A673 (cell line): ENCODE measurements around the gene ANTKMT. TPM values are rescaled to one million over a fixed set of nuclear protein-coding genes. Genes with fewer than 3 reads are reported as not detected.

Source experiments
- BruUV-seq: library from RNA; stranded (reverse); fragments of 400-500 nt; replicated peaks from 2 replicates; lab custom pipeline; 2021; lab: Mats Ljungman, UMichigan
- CTCF ChIA-PET: fragments of 300-600 bp; sonication (Branson Sonifier 250); formaldehyde crosslinking; loops from one replicate; lab custom pipeline; 2022; ENCODE audit warnings: antibody characterized with exemption; lab: Charles Lee
- POLR2A ChIA-PET: fragments of 300-600 bp; sonication (Branson Sonifier 250); formaldehyde crosslinking; loops from one replicate; lab custom pipeline; 2022; ENCODE audit warnings: antibody characterized with exemption; ENCODE audit not compliant: low non-redundant PET; lab: Charles Lee
- DNase-seq: peaks from one replicate; pipeline ENCODE4 v3.0.0-alpha.2; 2015; ENCODE audit warnings: low spot score
- H3K27ac ChIP-seq: fragments of 200-600 bp; sonication (generic); 2 replicates; pipeline ENCODE4 v1.5.1; 2016; ENCODE audit warnings: mixed run types, low read depth, mild to moderate bottlenecking, mixed read lengths, antibody characterized with exemption, low read length; ENCODE audit not compliant: poor library complexity, severe bottlenecking
- H3K27me3 ChIP-seq: fragments of 200-600 bp; sonication (generic); replicated peaks from 2 replicates; pipeline ENCODE4 v1.6.1; 2017; ENCODE audit warnings: mixed run types, low read depth, mild to moderate bottlenecking, mixed read lengths, antibody characterized with exemption, low read length; ENCODE audit not compliant: insufficient read depth, poor library complexity
- H3K36me3 ChIP-seq: fragments of 200-600 bp; sonication (generic); 2 replicates; pipeline ENCODE4 v1.6.1; 2016; ENCODE audit warnings: mixed run types, mild to moderate bottlenecking, mixed read lengths, antibody characterized with exemption, low read length; ENCODE audit not compliant: insufficient read depth, poor library complexity, severe bottlenecking
- H3K4me1 ChIP-seq: fragments of 200-600 bp; sonication (generic); 2 replicates; pipeline ENCODE4 v1.6.1; 2017; ENCODE audit warnings: mixed run types, mild to moderate bottlenecking, mixed read lengths, antibody characterized with exemption, low read length; ENCODE audit not compliant: insufficient read depth, poor library complexity, severe bottlenecking
- H3K4me3 ChIP-seq: fragments of 200-600 bp; sonication (generic); 2 replicates; pipeline ENCODE4 v1.5.1; 2016; ENCODE audit warnings: low read depth, mixed run types, mild to moderate bottlenecking, mixed read lengths, low read length; ENCODE audit not compliant: poor library complexity, severe bottlenecking
- H3K9me3 ChIP-seq: fragments of 200-600 bp; sonication (generic); 2 replicates; pipeline ENCODE4 v1.6.1; 2016; ENCODE audit warnings: mixed run types, low read depth, mild to moderate bottlenecking, mixed read lengths, antibody characterized with exemption, low read length; ENCODE audit not compliant: poor library complexity, severe bottlenecking
- CTCF ChIP-seq: fragments of 300-800, 200-600 bp; sonication (generic); conservative IDR thresholded peaks from 2 replicates; pipeline ENCODE4 v1.5.1; 2017; ENCODE audit warnings: low read depth, mild to moderate bottlenecking, antibody characterized with exemption, low read length, moderate library complexity, mixed read lengths
- EZH2 ChIP-seq: fragments of 200-600 bp; sonication (generic); IDR thresholded peaks from 2 replicates; pipeline ENCODE4 v1.6.1; 2017; ENCODE audit warnings: borderline replicate concordance, low read depth, mild to moderate bottlenecking, mixed read lengths, antibody characterized with exemption, low read length; ENCODE audit not compliant: poor library complexity, severe bottlenecking
- intact Hi-C: fragments of 100-400 bp; cut with micrococcal nuclease; formaldehyde crosslinking; loops from one replicate; pipeline ENCODE4 v1.10.0; 2022; ENCODE audit not compliant: unreplicated experiment
- total RNA-seq: library from RNA; stranded (reverse); gene quantifications from 2 replicates; pipeline ENCODE4 v1.2.3, GENCODE V29; 2021

Gene ANTKMT
- total RNA-seq, 1 experiment from 2014 or later: 21.2 TPM

GRCh38 chr16:759110-759910 is 38.4 kb downstream of the ANTKMT start:
- intact Hi-C loops: no loop called here
- POLR2A ChIA-PET: no interaction called here

GRCh38 chr16:760065-760464 is 39.1 kb downstream of the ANTKMT start:
- ChIA-PET CTCF (no interaction called here), POLR2A (no interaction called here)
- H3K27me3 ChIP-seq: no peaks in the 10 kb centered on the region
- intact Hi-C loops: no loop called here
- H3K9me3 ChIP-seq: no peaks in the 10 kb centered on the region
- no peak overlapping the region for H3K27ac ChIP-seq
- no peak for DNase-seq
- TF ChIP-seq CTCF (no peak), EZH2 (no peak)
- no TSS peak for BruUV-seq
- H3K4me1 ChIP-seq: no peaks in the 10 kb centered on the region
- no peaks in the 10 kb centered on the region for H3K36me3 ChIP-seq
- no peak overlapping the region for H3K4me3 ChIP-seq

More at GRCh38 chr16:759110-759910, 38.4 kb downstream of the ANTKMT start:
- Histone ChIP-seq H3K27ac (no peak overlapping the region), H3K36me3 (no peaks in the 10 kb centered on the region), H3K27me3 (no peaks in the 10 kb centered on the region), H3K9me3 (no peaks in the 10 kb centered on the region), H3K4me3 (no peak overlapping the region), H3K4me1 (no peaks in the 10 kb centered on the region)
- BruUV-seq: no TSS peak
- CTCF ChIA-PET: no interaction called here
- TF ChIP-seq EZH2 (no peak), CTCF (no peak)
- no peak for DNase-seq

GRCh38 chr16:760545-761343 is 39.8 kb downstream of the ANTKMT start, which contains the start of gene MSLN:
TSS of gene MSLN (plus strand) at chr16:760734. CDS start at chr16:762681, 1,947 bp downstream.
- no peak for DNase-seq
- BruUV-seq: no TSS peak
- Histone ChIP-seq H3K9me3 (no peaks in the 10 kb centered on the region), H3K27me3 (no peaks in the 10 kb centered on the region), H3K4me1 (no peaks in the 10 kb centered on the region), H3K36me3 (no peaks in the 10 kb centered on the region), H3K27ac (no peak within 1 kb of the TSS), H3K4me3 (no peak within 1 kb of the TSS)
- POLR2A ChIA-PET: no interaction called here
- CTCF ChIA-PET: no interaction called here
- no peak for TF ChIP-seq CTCF
- TF ChIP-seq EZH2: no peak
- intact Hi-C loops: no loop called here
